Measurements from ENCODE around the gene NCEH1. TPM values are rescaled to one million over a fixed set of nuclear protein-coding genes. Genes with fewer than 3 reads are reported as not detected.

Gene NCEH1
- total and polyA plus RNA-seq, 4 donors: 1.1 to 32.3 (median 2.5) TPM

DNA sequence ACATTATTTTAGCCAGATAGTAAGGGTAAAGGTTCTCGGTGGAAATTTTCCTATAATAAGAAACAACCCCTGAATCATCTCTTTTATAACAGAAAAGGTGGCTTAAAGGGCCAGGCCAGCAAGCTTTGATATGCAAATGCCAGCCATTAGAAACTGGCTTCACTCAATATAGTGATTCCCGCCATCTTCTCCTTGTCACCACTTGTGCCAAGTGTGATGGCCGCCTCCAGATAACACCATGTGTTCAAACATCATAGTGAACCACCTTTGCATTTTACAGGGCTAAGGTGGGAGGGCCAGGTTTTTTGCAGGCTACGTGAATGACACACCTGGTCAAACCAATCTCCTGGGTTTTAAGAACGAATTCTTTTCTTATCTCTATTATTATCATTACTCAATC is 31.3 kb downstream of the NCEH1 start:
- H3K27ac ChIP-seq (ENCODE audit: low read depth in 1 of 2, low read length in 2 of 2): no peak overlapping the region
- WGBS: 97% methylated on average over 5 of the region's 5 CpGs
- H3K9ac ChIP-seq (ENCODE audit: low read depth in 1 of 2, low read length in 2 of 2): no peak overlapping the region
- no peaks in the 10 kb centered on the region for H3K4me1 ChIP-seq (ENCODE audit: control insufficient read depth in 4 of 4, insufficient read depth in 4 of 4, low read length in 3 of 4)
- H3K27me3 ChIP-seq (ENCODE audit: control insufficient read depth in 4 of 4, insufficient read depth in 4 of 4, low read length in 3 of 4): no peaks in the 10 kb centered on the region
- no peak for TF ChIP-seq GABPA (IDR thresholded peaks at IDR 0.05 in 1 of 2, conservative IDR thresholded peaks at IDR 0.05 in 1 of 2)
- TF ChIP-seq EGR1 (IDR thresholded peaks at IDR 0.05; ENCODE audit: low read depth in 2 of 2): no peak
- no peak for DNase-seq (ENCODE audit: low spot score)
- no peak overlapping the region for H3K4me3 ChIP-seq (ENCODE audit: low read depth in 1 of 3, low read length in 3 of 3)
- H3K9me3 ChIP-seq (ENCODE audit: control insufficient read depth in 4 of 4, low read length in 3 of 4): no peaks in the 10 kb centered on the region
- H3K36me3 ChIP-seq (ENCODE audit: control insufficient read depth in 4 of 4, insufficient read depth in 3 of 4, low read depth in 1 of 4, low read length in 3 of 4): no peaks in the 10 kb centered on the region

DNA sequence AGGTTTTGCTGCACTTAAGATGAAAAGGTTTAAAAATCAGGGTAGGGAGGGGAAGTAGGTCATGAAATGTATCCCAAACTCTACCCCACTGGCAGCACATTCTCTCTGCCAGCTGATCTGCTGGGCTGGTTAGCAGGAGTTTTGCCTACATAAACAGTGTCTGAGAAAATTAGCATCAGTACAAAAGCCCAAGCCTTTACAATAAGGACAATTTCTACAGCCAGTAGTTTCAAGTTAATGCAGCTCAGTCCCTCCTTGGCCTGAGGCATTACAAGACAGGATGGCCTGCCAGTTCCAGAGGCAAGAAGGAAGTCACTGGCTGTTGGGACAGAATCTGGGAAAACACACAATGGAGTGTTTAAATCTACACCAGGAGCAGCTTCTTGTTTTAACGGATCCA is 32.8 kb downstream of the NCEH1 start:
- Histone ChIP-seq H3K27me3 (ENCODE audit: control insufficient read depth in 4 of 4, insufficient read depth in 4 of 4, low read length in 3 of 4) (no peaks in the 10 kb centered on the region), H3K9ac (ENCODE audit: low read depth in 1 of 2, low read length in 2 of 2) (no peak overlapping the region), H3K4me3 (ENCODE audit: low read depth in 1 of 3, low read length in 3 of 3) (no peak overlapping the region), H3K36me3 (ENCODE audit: control insufficient read depth in 4 of 4, insufficient read depth in 3 of 4, low read depth in 1 of 4, low read length in 3 of 4) (no peaks in the 10 kb centered on the region), H3K9me3 (ENCODE audit: control insufficient read depth in 4 of 4, low read length in 3 of 4) (no peaks in the 10 kb centered on the region), H3K4me1 (ENCODE audit: control insufficient read depth in 4 of 4, insufficient read depth in 4 of 4, low read length in 3 of 4) (no peaks in the 10 kb centered on the region), H3K27ac (ENCODE audit: low read depth in 1 of 2, low read length in 2 of 2) (no peak overlapping the region)
- DNase-seq (ENCODE audit: low spot score): no peak
- no peak for TF ChIP-seq TAF1 (conservative IDR thresholded peaks at IDR 0.05)
- no peak for TF ChIP-seq YY1 (IDR thresholded peaks at IDR 0.05)
- TF ChIP-seq RAD21 (IDR thresholded peaks at IDR 0.05): no peak
- TF ChIP-seq, protein P1, sequence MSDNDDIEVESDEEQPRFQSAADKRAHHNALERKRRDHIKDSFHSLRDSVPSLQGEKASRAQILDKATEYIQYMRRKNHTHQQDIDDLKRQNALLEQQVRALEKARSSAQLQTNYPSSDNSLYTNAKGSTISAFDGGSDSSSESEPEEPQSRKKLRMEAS (IDR thresholded peaks at IDR 0.05): no peak
- no peak for TF ChIP-seq EGR1 (IDR thresholded peaks at IDR 0.05; ENCODE audit: low read depth in 2 of 2)
- no peak for TF ChIP-seq SP1 (IDR thresholded peaks at IDR 0.05)
- no peak for TF ChIP-seq FOXA2 (IDR thresholded peaks at IDR 0.05)
- TF ChIP-seq GABPA (IDR thresholded peaks at IDR 0.05 in 1 of 2, conservative IDR thresholded peaks at IDR 0.05 in 1 of 2): no peak
- TF ChIP-seq, protein P2, sequence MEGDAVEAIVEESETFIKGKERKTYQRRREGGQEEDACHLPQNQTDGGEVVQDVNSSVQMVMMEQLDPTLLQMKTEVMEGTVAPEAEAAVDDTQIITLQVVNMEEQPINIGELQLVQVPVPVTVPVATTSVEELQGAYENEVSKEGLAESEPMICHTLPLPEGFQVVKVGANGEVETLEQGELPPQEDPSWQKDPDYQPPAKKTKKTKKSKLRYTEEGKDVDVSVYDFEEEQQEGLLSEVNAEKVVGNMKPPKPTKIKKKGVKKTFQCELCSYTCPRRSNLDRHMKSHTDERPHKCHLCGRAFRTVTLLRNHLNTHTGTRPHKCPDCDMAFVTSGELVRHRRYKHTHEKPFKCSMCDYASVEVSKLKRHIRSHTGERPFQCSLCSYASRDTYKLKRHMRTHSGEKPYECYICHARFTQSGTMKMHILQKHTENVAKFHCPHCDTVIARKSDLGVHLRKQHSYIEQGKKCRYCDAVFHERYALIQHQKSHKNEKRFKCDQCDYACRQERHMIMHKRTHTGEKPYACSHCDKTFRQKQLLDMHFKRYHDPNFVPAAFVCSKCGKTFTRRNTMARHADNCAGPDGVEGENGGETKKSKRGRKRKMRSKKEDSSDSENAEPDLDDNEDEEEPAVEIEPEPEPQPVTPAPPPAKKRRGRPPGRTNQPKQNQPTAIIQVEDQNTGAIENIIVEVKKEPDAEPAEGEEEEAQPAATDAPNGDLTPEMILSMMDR (IDR thresholded peaks at IDR 0.05; ENCODE audit: low read depth, low read length, missing input control): no peak
- TF ChIP-seq NR2F2 (IDR thresholded peaks at IDR 0.05): no peak
- TF ChIP-seq, protein P3, sequence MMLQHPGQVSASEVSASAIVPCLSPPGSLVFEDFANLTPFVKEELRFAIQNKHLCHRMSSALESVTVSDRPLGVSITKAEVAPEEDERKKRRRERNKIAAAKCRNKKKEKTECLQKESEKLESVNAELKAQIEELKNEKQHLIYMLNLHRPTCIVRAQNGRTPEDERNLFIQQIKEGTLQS (IDR thresholded peaks at IDR 0.05): no peak
- TF ChIP-seq, protein P4, sequence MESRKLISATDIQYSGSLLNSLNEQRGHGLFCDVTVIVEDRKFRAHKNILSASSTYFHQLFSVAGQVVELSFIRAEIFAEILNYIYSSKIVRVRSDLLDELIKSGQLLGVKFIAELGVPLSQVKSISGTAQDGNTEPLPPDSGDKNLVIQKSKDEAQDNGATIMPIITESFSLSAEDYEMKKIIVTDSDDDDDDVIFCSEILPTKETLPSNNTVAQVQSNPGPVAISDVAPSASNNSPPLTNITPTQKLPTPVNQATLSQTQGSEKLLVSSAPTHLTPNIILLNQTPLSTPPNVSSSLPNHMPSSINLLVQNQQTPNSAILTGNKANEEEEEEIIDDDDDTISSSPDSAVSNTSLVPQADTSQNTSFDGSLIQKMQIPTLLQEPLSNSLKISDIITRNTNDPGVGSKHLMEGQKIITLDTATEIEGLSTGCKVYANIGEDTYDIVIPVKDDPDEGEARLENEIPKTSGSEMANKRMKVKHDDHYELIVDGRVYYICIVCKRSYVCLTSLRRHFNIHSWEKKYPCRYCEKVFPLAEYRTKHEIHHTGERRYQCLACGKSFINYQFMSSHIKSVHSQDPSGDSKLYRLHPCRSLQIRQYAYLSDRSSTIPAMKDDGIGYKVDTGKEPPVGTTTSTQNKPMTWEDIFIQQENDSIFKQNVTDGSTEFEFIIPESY (IDR thresholded peaks at IDR 0.05): no peak
- TF ChIP-seq FOXA1 (IDR thresholded peaks at IDR 0.05): no peak
- TF ChIP-seq HNF4A (conservative IDR thresholded peaks at IDR 0.05): no peak
- no peak for TF ChIP-seq JUND (IDR thresholded peaks at IDR 0.05)
- no peak for TF ChIP-seq RXRA (IDR thresholded peaks at IDR 0.05)
- TF ChIP-seq, protein P5, sequence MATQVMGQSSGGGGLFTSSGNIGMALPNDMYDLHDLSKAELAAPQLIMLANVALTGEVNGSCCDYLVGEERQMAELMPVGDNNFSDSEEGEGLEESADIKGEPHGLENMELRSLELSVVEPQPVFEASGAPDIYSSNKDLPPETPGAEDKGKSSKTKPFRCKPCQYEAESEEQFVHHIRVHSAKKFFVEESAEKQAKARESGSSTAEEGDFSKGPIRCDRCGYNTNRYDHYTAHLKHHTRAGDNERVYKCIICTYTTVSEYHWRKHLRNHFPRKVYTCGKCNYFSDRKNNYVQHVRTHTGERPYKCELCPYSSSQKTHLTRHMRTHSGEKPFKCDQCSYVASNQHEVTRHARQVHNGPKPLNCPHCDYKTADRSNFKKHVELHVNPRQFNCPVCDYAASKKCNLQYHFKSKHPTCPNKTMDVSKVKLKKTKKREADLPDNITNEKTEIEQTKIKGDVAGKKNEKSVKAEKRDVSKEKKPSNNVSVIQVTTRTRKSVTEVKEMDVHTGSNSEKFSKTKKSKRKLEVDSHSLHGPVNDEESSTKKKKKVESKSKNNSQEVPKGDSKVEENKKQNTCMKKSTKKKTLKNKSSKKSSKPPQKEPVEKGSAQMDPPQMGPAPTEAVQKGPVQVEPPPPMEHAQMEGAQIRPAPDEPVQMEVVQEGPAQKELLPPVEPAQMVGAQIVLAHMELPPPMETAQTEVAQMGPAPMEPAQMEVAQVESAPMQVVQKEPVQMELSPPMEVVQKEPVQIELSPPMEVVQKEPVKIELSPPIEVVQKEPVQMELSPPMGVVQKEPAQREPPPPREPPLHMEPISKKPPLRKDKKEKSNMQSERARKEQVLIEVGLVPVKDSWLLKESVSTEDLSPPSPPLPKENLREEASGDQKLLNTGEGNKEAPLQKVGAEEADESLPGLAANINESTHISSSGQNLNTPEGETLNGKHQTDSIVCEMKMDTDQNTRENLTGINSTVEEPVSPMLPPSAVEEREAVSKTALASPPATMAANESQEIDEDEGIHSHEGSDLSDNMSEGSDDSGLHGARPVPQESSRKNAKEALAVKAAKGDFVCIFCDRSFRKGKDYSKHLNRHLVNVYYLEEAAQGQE (IDR thresholded peaks at IDR 0.05): no peak
- no peak for TF ChIP-seq HNF4G (IDR thresholded peaks at IDR 0.05)
- 75% methylated on average over 1 of the region's 1 CpG for WGBS

All from liver (tissue), 9 donors.